Measurements from ENCODE around the gene PDE6C.

The PDE6C gene

GRCh38 chr10:93577565-93577964, 34.8 kb upstream of the PDE6C start:
- no peaks in the 10 kb centered on the region for H3K9me3 ChIP-seq (ENCODE audit: control insufficient read depth, insufficient read depth, low read length)
- H3K27ac ChIP-seq (ENCODE audit: low read depth, low read length): no peak overlapping the region
- no peak overlapping the region for H3K9ac ChIP-seq (ENCODE audit: low read depth, low read length)
- no peaks in the 10 kb centered on the region for H3K36me3 ChIP-seq (ENCODE audit: control insufficient read depth, insufficient read depth, low read length)
- H3K27me3 ChIP-seq (ENCODE audit: control insufficient read depth, insufficient read depth, low read length): peaks cover 24% of the 10 kb centered on the region
- no peaks in the 10 kb centered on the region for H3K4me1 ChIP-seq (ENCODE audit: control insufficient read depth, insufficient read depth, low read length)
- H3K4me3 ChIP-seq (ENCODE audit: low read depth, low read length): no peak overlapping the region

- Histone ChIP-seq H3K9me3 (ENCODE audit: control insufficient read depth, insufficient read depth, low read length) (no peaks in the 10 kb centered on the region), H3K27me3 (ENCODE audit: control insufficient read depth, insufficient read depth, low read length) (peaks cover 11% of the 10 kb centered on the region), H3K9ac (ENCODE audit: low read depth, low read length) (no peak overlapping the region), H3K4me3 (ENCODE audit: low read depth, low read length) (no peak overlapping the region), H3K36me3 (ENCODE audit: control insufficient read depth, insufficient read depth, low read length) (no peaks in the 10 kb centered on the region), H3K4me1 (ENCODE audit: control insufficient read depth, insufficient read depth, low read length) (no peaks in the 10 kb centered on the region), H3K27ac (ENCODE audit: low read depth, low read length) (no peak overlapping the region)
Measured at GRCh38 chr10:93579089-93579488, 33.2 kb upstream of the PDE6C start.

- Histone ChIP-seq H3K27me3 (ENCODE audit: control insufficient read depth, insufficient read depth, low read length) (peaks cover 6% of the 10 kb centered on the region), H3K9me3 (ENCODE audit: control insufficient read depth, insufficient read depth, low read length) (no peaks in the 10 kb centered on the region), H3K4me3 (ENCODE audit: low read depth, low read length) (no peak overlapping the region), H3K36me3 (ENCODE audit: control insufficient read depth, insufficient read depth, low read length) (no peaks in the 10 kb centered on the region), H3K27ac (ENCODE audit: low read depth, low read length) (no peak overlapping the region), H3K9ac (ENCODE audit: low read depth, low read length) (no peak overlapping the region), H3K4me1 (ENCODE audit: control insufficient read depth, insufficient read depth, low read length) (no peaks in the 10 kb centered on the region)
Measured at GRCh38 chr10:93579985-93580711, 32.2 kb upstream of the PDE6C start.

GRCh38 chr10:93580828-93581227, 31.5 kb upstream of the PDE6C start:
- H3K9me3 ChIP-seq (ENCODE audit: control insufficient read depth, insufficient read depth, low read length): no peaks in the 10 kb centered on the region
- H3K4me3 ChIP-seq (ENCODE audit: low read depth, low read length): no peak overlapping the region
- no peak overlapping the region for H3K9ac ChIP-seq (ENCODE audit: low read depth, low read length)
- no peaks in the 10 kb centered on the region for H3K36me3 ChIP-seq (ENCODE audit: control insufficient read depth, insufficient read depth, low read length)
- H3K4me1 ChIP-seq (ENCODE audit: control insufficient read depth, insufficient read depth, low read length): no peaks in the 10 kb centered on the region
- no peaks in the 10 kb centered on the region; the same call in 1 of the 2 replicates for H3K27me3 ChIP-seq (ENCODE audit: control insufficient read depth, insufficient read depth, low read length)
- no peak overlapping the region for H3K27ac ChIP-seq (ENCODE audit: low read depth, low read length)

GRCh38 chr10:93584445-93584844, 27.9 kb upstream of the PDE6C start:
- no peaks in the 10 kb centered on the region for H3K4me1 ChIP-seq (ENCODE audit: control insufficient read depth, insufficient read depth, low read length)
- no peak overlapping the region for H3K4me3 ChIP-seq (ENCODE audit: low read depth, low read length)
- no peak overlapping the region for H3K27ac ChIP-seq (ENCODE audit: low read depth, low read length)
- H3K36me3 ChIP-seq (ENCODE audit: control insufficient read depth, insufficient read depth, low read length): no peaks in the 10 kb centered on the region
- no peak overlapping the region for H3K9ac ChIP-seq (ENCODE audit: low read depth, low read length)
- H3K27me3 ChIP-seq (ENCODE audit: control insufficient read depth, insufficient read depth, low read length): no peaks in the 10 kb centered on the region; the same call in 1 of the 2 replicates
- no peaks in the 10 kb centered on the region for H3K9me3 ChIP-seq (ENCODE audit: control insufficient read depth, insufficient read depth, low read length)

GRCh38 chr10:93589648-93590562, 22.4 kb upstream of the PDE6C start:
- no peaks in the 10 kb centered on the region for H3K9me3 ChIP-seq (ENCODE audit: control insufficient read depth, insufficient read depth, low read length)
- no peaks in the 10 kb centered on the region for H3K27me3 ChIP-seq (ENCODE audit: control insufficient read depth, insufficient read depth, low read length)
- no peak overlapping the region for H3K4me3 ChIP-seq (ENCODE audit: low read depth, low read length)
- H3K36me3 ChIP-seq (ENCODE audit: control insufficient read depth, insufficient read depth, low read length): no peaks in the 10 kb centered on the region
- H3K4me1 ChIP-seq (ENCODE audit: control insufficient read depth, insufficient read depth, low read length): peaks cover 14% of the 10 kb centered on the region; the same call in 1 of the 2 replicates
- H3K27ac ChIP-seq (ENCODE audit: low read depth, low read length): no peak overlapping the region
- H3K9ac ChIP-seq (ENCODE audit: low read depth, low read length): no peak overlapping the region

GRCh38 chr10:93590638-93591037, 21.7 kb upstream of the PDE6C start:
- Histone ChIP-seq H3K27me3 (ENCODE audit: control insufficient read depth, insufficient read depth, low read length) (no peaks in the 10 kb centered on the region), H3K9ac (ENCODE audit: low read depth, low read length) (no peak overlapping the region), H3K9me3 (ENCODE audit: control insufficient read depth, insufficient read depth, low read length) (no peaks in the 10 kb centered on the region), H3K4me1 (ENCODE audit: control insufficient read depth, insufficient read depth, low read length) (peaks cover 14% of the 10 kb centered on the region; the same call in 1 of the 2 replicates), H3K4me3 (ENCODE audit: low read depth, low read length) (no peak overlapping the region), H3K27ac (ENCODE audit: low read depth, low read length) (no peak overlapping the region), H3K36me3 (ENCODE audit: control insufficient read depth, insufficient read depth, low read length) (no peaks in the 10 kb centered on the region)

- H3K27ac ChIP-seq (ENCODE audit: low read depth, low read length): no peak overlapping the region
Measured at GRCh38 chr10:93591065-93591808, 21.1 kb upstream of the PDE6C start.

GRCh38 chr10:93593254-93593653, 19.1 kb upstream of the PDE6C start:
- H3K27me3 ChIP-seq (ENCODE audit: control insufficient read depth, insufficient read depth, low read length): peaks cover 8% of the 10 kb centered on the region; the same call in 1 of the 2 replicates
- peaks cover 14% of the 10 kb centered on the region; the same call in 1 of the 2 replicates for H3K4me1 ChIP-seq (ENCODE audit: control insufficient read depth, insufficient read depth, low read length)
- H3K27ac ChIP-seq (ENCODE audit: low read depth, low read length): no peak overlapping the region
- no peak overlapping the region for H3K4me3 ChIP-seq (ENCODE audit: low read depth, low read length)
- no peaks in the 10 kb centered on the region for H3K9me3 ChIP-seq (ENCODE audit: control insufficient read depth, insufficient read depth, low read length)
- no peak overlapping the region for H3K9ac ChIP-seq (ENCODE audit: low read depth, low read length)
- no peaks in the 10 kb centered on the region for H3K36me3 ChIP-seq (ENCODE audit: control insufficient read depth, insufficient read depth, low read length)

More at GRCh38 chr10:93591065-93591808, 21.1 kb upstream of the PDE6C start:
- Histone ChIP-seq H3K4me3 (ENCODE audit: low read depth, low read length) (no peak overlapping the region), H3K9me3 (ENCODE audit: control insufficient read depth, insufficient read depth, low read length) (no peaks in the 10 kb centered on the region), H3K4me1 (ENCODE audit: control insufficient read depth, insufficient read depth, low read length) (peaks cover 14% of the 10 kb centered on the region; the same call in 1 of the 2 replicates), H3K36me3 (ENCODE audit: control insufficient read depth, insufficient read depth, low read length) (no peaks in the 10 kb centered on the region), H3K9ac (ENCODE audit: low read depth, low read length) (no peak overlapping the region), H3K27me3 (ENCODE audit: control insufficient read depth, insufficient read depth, low read length) (no peaks in the 10 kb centered on the region)

GRCh38 chr10:93593749-93594148, 18.6 kb upstream of the PDE6C start:
- peaks cover 12% of the 10 kb centered on the region; the same call in 1 of the 2 replicates for H3K27me3 ChIP-seq (ENCODE audit: control insufficient read depth, insufficient read depth, low read length)

More at GRCh38 chr10:93593749-93594148, 18.6 kb upstream of the PDE6C start:
- no peak overlapping the region for H3K9ac ChIP-seq (ENCODE audit: low read depth, low read length)
- H3K36me3 ChIP-seq (ENCODE audit: control insufficient read depth, insufficient read depth, low read length): no peaks in the 10 kb centered on the region
- peaks cover 14% of the 10 kb centered on the region; the same call in 1 of the 2 replicates for H3K4me1 ChIP-seq (ENCODE audit: control insufficient read depth, insufficient read depth, low read length)
- no peak overlapping the region for H3K4me3 ChIP-seq (ENCODE audit: low read depth, low read length)
- no peak overlapping the region for H3K27ac ChIP-seq (ENCODE audit: low read depth, low read length)
- H3K9me3 ChIP-seq (ENCODE audit: control insufficient read depth, insufficient read depth, low read length): no peaks in the 10 kb centered on the region
